Astrocyte of the cerebellum (primary cell): Measurements from ENCODE around the gene CRAMP1.
"Not testable (repeated sequence)": the region's sequence is repeated elsewhere in the genome, so short reads cannot be mapped to it uniquely, and the experiment has no call there.

Source experiments
- DNase-seq: peaks from one replicate; pipeline ENCODE4 v3.0.0-alpha.2; 2011; ENCODE audit warnings: low read depth
- H3K4me3 ChIP-seq: 2 replicates; pipeline ENCODE4 v1.5.1; 2011; ENCODE audit warnings: mild to moderate bottlenecking, low read depth, low read length, moderate library complexity
- CTCF ChIP-seq: IDR thresholded peaks from 2 replicates; pipeline ENCODE4 v1.5.1; 2012; ENCODE audit warnings: low read length, low read depth, moderate library complexity, mild to moderate bottlenecking; ENCODE audit errors: missing control alignments
- in situ Hi-C: cut with HindIII; loops from 2 replicates; pipeline ENCODE4 v1.10.0; 2017; ENCODE audit warnings: low sequenced_read_pairs

The CRAMP1 gene

GRCh38 chr16:1700246-1700645 lies 88.1 kb downstream of the CRAMP1 start:
- no peak for DNase-seq
- no peak for TF ChIP-seq CTCF
- H3K4me3 ChIP-seq: no peak overlapping the region
- in situ Hi-C loops: no loop called here

- no peak overlapping the region for H3K4me3 ChIP-seq
- in situ Hi-C loops: no loop called here
- no peak for DNase-seq
Observed at GRCh38 chr16:1701216-1701878, 89.2 kb downstream of the CRAMP1 start.

GRCh38 chr16:1705324-1705687 lies 93.1 kb downstream of the CRAMP1 start:
- in situ Hi-C loops, DNase-seq: not testable (repeated sequence)
- peak overlapping the region; percentile 86 for H3K4me3 ChIP-seq

More at GRCh38 chr16:1701216-1701878, 89.2 kb downstream of the CRAMP1 start:
- TF ChIP-seq CTCF: no peak

- in situ Hi-C loops: no loop called here
- peak; percentile 72 for TF ChIP-seq CTCF
- peak; percentile 61 for DNase-seq
- H3K4me3 ChIP-seq: peak within 1 kb of the TSS; percentile 86
Observed at GRCh38 chr16:1705688-1706385, 93.7 kb downstream of the CRAMP1 start, which contains the start of gene MAPK8IP3. MAPK8IP3 (plus strand) TSS chr16:1706195; CDS start chr16:1706340, 145 bp downstream.

- no peak for TF ChIP-seq CTCF
- H3K4me3 ChIP-seq: peak overlapping the region; percentile 86
- in situ Hi-C loops: no loop called here
- no peak for DNase-seq
Observed at GRCh38 chr16:1706386-1707192, 94.4 kb downstream of the CRAMP1 start.

GRCh38 chr16:1707193-1707790 lies 95.1 kb downstream of the CRAMP1 start:
- peak overlapping the region; percentile 86 for H3K4me3 ChIP-seq
- DNase-seq: no peak
- in situ Hi-C loops: no loop called here
- TF ChIP-seq CTCF: no peak
